SK-N-MC (cell line): ENCODE data around the gene TADA3.

ENCODE experiments used
- EZH2 ChIP-seq: fragments of 200-600 bp; sonication (generic); IDR thresholded peaks from one replicate; pipeline ENCODE4 v1.6.1; 2017; ENCODE audit warnings: antibody characterized with exemption
- FOXP2 ChIP-seq: optimal IDR thresholded peaks from 2 replicates; pipeline ENCODE3; 2011; ENCODE audit warnings: mild to moderate bottlenecking, moderate library complexity; ENCODE audit not compliant: insufficient read depth; ENCODE audit errors: extremely low read length, control extremely low read depth
- POLR2AphosphoS5 ChIP-seq: IDR thresholded peaks from 2 replicates; pipeline ENCODE4 v1.6.1; 2012; ENCODE audit warnings: mild to moderate bottlenecking, low read depth, low read length, borderline replicate concordance

- no peak for TF ChIP-seq EZH2
- no peak for TF ChIP-seq POLR2AphosphoS5
- TF ChIP-seq FOXP2 = no peak
These were observed 9.5 kb downstream of the TADA3 start for GRCh38 chr3:9782770-9783169.
